NCI-H226 (cell line): Measurements from ENCODE around the gene CCDC121.
"Not testable (repeated sequence)": the region's sequence is repeated elsewhere in the genome, so short reads cannot be mapped to it uniquely, and the experiment has no call there.

Experiments used
- DNase-seq: peaks from one replicate; pipeline ENCODE4 v3.0.0-alpha.2; 2015

CCDC121 gene

GRCh38 chr2:27634291-27634690 is 5.5 kb upstream of the CCDC121 start:
- DNase-seq: no peak

- DNase-seq: not testable (repeated sequence)
Observed at GRCh38 chr2:27630257-27630656, 1.4 kb upstream of the CCDC121 start.

- DNase-seq: peak; percentile 95
Observed at GRCh38 chr2:27627963-27628766, 647 bp downstream of the CCDC121 start.

GRCh38 chr2:27626921-27627320 is 1.9 kb downstream of the CCDC121 start:
- not testable (repeated sequence) for DNase-seq

GRCh38 chr2:27626323-27626722 is 2.5 kb downstream of the CCDC121 start:
- DNase-seq: not testable (repeated sequence)

- DNase-seq: no peak
Observed at GRCh38 chr2:27624943-27625342, 3.9 kb downstream of the CCDC121 start.

- peak; percentile 78 for DNase-seq
Observed at GRCh38 chr2:27622921-27623384, 5.9 kb downstream of the CCDC121 start.

GRCh38 chr2:27621524-27621923 is 7.3 kb downstream of the CCDC121 start:
- DNase-seq: no peak

- DNase-seq: no peak
Observed at GRCh38 chr2:27615316-27615715, 13.5 kb downstream of the CCDC121 start.

- no peak for DNase-seq
Observed at GRCh38 chr2:27613985-27614384, 14.8 kb downstream of the CCDC121 start.

- no peak for DNase-seq
Observed at GRCh38 chr2:27606611-27607010, 22.2 kb downstream of the CCDC121 start.

- DNase-seq: no peak
Observed at GRCh38 chr2:27596627-27597026, 32.2 kb downstream of the CCDC121 start.

GRCh38 chr2:27595412-27595811 is 33.4 kb downstream of the CCDC121 start:
- DNase-seq: not testable (repeated sequence)

GRCh38 chr2:27594020-27594703 is 34.6 kb downstream of the CCDC121 start:
- not testable (repeated sequence) for DNase-seq

GRCh38 chr2:27593240-27593639 is 35.6 kb downstream of the CCDC121 start:
- DNase-seq: no peak

GRCh38 chr2:27591745-27592144 is 37.1 kb downstream of the CCDC121 start:
- no peak for DNase-seq

GRCh38 chr2:27588308-27588707 is 40.5 kb downstream of the CCDC121 start:
- DNase-seq: no peak

- no peak for DNase-seq
Observed at GRCh38 chr2:27587025-27587424, 41.8 kb downstream of the CCDC121 start.

- DNase-seq: no peak
Observed at GRCh38 chr2:27584597-27584996, 44.2 kb downstream of the CCDC121 start.

GRCh38 chr2:27583390-27583915 is 45.4 kb downstream of the CCDC121 start:
- DNase-seq: no peak

- peak; percentile 89 for DNase-seq
Observed at GRCh38 chr2:27582695-27583389, 46.0 kb downstream of the CCDC121 start, which contains the start of gene ZNF512. Gene ZNF512, plus strand, starts transcription at chr2:27583042. Its CDS starts 71 bp downstream, at chr2:27583113.

GRCh38 chr2:27582129-27582694 is 46.6 kb downstream of the CCDC121 start:
- DNase-seq: no peak
